GM19238 (cell line): Measurements from ENCODE around the gene CHID1.

Source experiments
- DNase-seq: peaks from one replicate; pipeline ENCODE4 v3.0.0; 2011; ENCODE audit warnings: low spot score; ENCODE audit not compliant: insufficient read length

The CHID1 gene

GRCh38 chr11:837189-837989 is 73.2 kb downstream of the CHID1 start:
- DNase-seq = no peak

DNA sequence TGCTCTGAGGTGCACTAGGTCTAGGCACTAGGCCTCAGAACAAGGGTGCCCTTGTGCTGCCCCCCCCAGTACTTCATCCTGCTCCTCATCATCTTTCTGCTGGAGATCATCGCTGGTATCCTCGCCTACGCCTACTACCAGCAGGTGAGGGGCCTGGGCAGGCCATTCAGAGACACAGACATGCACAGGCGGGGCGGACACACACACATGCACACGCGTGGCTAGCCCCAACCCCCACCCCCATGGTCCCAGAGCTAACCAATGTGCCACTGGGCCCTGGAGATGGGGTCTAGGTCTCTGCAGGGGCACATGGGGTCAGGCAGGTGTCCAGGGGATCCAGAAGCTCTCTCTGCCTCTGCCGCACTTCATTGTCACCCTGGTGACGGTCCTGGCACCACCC is 73.9 kb downstream of the CHID1 start:
- DNase-seq = no peak

DNA sequence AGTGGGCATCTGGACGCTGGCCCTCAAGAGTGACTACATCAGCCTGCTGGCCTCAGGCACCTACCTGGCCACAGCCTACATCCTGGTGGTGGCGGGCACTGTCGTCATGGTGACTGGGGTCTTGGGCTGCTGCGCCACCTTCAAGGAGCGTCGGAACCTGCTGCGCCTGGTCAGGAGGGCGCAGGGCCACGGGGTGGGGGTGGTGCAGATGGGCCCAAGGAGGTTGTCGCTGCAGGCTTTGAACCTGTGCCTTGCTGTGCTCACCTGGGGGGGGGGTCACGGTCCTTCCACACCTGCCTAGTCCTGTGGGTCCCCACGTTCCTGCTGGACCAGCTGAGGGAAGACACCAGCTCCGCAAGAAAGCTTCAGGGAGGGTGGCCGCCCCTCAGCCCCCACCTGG is 74.3 kb downstream of the CHID1 start:
- DNase-seq = no peak

- no peak for DNase-seq
Measured at GRCh38 chr11:834371-835316, 76.0 kb downstream of the CHID1 start.

GRCh38 chr11:833849-834311 is 76.7 kb downstream of the CHID1 start:
- DNase-seq = no peak

DNA sequence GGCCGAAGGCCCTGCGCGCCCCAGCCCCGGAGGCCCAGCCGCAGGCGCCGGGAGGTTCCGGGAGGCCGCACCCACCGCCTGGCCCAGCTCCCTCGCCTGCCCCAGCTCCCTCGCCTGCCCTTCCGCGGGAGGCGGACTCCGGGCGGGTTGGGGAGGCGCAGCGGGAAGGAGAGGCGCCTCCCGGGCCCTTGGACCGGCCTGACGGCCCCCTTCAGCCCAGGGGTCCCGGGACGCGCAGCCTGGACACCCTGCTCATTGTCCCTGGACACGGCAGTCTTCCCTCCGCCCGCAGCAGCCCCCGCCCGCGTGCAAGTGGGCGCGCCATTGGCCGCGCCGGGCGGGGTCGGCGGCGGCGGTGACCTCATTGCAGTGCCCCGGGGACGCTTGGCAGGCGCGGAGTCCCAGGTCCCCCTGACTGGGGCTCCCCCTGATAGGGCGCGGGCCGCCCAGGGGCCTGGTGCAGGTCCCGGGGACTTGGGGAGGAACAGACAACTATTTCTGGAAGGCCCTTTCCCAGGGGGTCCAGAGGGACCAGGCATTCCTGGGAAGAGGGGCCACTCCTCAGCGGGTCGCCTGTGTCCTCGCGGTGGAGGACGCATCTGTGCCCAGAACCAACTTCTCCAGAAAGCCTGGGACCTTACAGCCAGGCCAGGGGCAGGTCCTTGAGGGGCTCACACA is 77.4 kb downstream of the CHID1 start:
- no peak for DNase-seq

GRCh38 chr11:832529-833113 is 78.0 kb downstream of the CHID1 start, which contains the start of gene CD151:
Gene CD151, plus strand, starts transcription at chr11:832952. Its CDS starts 3,118 bp downstream, at chr11:836070.
- DNase-seq = peak; percentile 75

GRCh38 chr11:831961-832528 is 78.6 kb downstream of the CHID1 start:
- no peak for DNase-seq

DNA sequence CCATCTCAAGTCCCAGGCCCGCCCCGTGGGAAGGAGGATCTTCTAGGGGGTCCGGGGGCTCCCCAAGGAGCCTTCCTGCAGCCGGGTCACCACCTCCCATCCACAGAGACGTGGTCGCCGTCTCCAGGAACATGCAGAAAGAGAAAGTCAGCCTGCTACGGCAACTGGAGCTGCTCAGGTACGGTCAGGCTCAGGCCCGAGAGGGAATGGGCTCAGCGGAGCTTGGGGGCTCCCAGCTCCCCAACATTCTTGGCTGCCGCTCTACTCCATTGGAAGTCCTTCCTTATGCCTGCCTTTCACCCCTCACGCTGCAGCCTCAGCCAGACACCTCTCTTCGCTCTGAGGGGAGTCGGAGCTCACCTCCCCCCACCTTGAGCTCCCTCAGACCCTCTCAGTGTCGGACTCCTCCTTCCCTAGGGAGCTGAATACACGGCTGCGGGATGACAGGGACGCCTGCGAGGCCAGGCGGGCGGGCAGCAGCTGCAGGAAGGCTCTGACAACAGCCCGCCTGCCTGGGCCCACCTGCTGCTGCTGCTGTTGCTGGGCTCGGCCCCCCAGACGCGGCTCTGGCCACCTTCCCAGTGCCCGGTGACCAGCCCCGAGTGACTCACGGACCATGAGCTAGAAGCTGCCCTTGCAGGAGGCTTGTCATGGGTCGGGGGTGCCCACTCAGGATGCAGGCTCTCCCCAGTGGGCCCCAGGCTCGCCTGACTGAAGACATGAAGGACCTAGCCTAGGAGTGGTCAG is 79.3 kb downstream of the CHID1 start:
- DNase-seq = no peak

- peak; percentile 84 for DNase-seq
Measured at GRCh38 chr11:830295-831117, 80.1 kb downstream of the CHID1 start.

GRCh38 chr11:829847-830294 is 80.7 kb downstream of the CHID1 start:
- no peak for DNase-seq

- no peak for DNase-seq
Measured at GRCh38 chr11:829176-829846, 81.3 kb downstream of the CHID1 start.

DNA sequence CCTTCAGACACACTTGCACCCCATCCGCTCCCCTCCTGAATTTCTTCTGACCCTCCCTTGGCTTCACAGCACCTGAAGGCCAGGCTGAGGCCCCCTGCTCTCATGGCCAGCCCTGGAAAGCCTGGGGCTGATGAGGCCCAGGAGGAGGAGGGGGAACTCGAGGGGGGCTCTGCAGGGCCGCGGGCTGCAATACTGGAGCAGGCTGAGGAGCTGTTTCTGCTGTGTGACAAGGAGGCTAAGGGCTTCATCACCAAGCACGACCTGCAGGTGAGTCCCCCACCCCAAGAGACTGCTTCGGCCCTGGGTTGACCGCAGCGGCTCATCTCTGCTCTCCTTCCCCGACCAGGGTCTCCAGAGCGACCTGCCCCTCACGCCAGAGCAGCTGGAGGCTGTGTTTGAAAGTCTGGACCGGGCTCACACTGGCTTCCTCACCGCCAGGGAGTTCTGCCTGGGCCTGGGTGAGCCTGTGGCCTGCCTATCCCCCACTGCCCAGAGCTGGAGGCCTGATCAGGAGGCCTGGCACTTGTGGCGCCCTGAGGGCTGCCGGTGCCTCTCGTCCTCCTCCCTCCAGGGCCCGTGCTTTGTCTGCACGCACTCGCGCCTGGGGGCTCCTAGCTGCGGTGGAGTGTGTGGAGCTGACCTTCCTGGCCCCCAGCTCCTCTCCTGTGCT is 82.0 kb downstream of the CHID1 start:
- DNase-seq = no peak

DNA sequence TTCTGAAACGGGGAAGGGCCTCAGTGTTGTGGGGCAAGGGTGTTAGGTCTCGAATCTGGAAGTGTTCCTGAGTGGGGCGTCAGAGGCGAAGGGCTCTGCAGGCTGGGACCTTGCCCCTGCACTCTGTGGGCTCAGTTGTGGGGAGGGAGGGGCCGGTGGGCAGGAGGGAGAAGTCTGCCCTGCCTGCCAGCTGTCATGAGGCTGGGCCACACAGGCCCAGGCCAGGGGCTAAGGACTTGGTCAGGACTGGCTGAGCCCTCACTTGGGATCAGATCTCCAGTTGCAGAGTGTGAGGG is 82.8 kb downstream of the CHID1 start, which contains the start of gene CRACR2B:
CRACR2B (plus strand) TSS at position 23 of the 296 bp plus-strand sequence. CDS start 689 bp downstream, outside the sequence.
- DNase-seq = no peak

- peak; percentile 70 for DNase-seq
Measured at GRCh38 chr11:827146-827896, 83.3 kb downstream of the CHID1 start.

- no peak for DNase-seq
Measured at GRCh38 chr11:826836-827145, 83.8 kb downstream of the CHID1 start.

- no peak for DNase-seq
Measured at GRCh38 chr11:826227-826621, 84.4 kb downstream of the CHID1 start.
